HG03025 (cell line): ENCODE data around the gene SMO.
A peak's percentile ranks its signal among the peaks of the same experiment; 100 is the strongest.
"Not testable (repeated sequence)": the region's sequence is repeated elsewhere in the genome, so short reads cannot be mapped to it uniquely, and the experiment has no call there.

Experiments
- ATAC-seq: cut with Tn5 transposase; IDR thresholded peaks from one replicate; pipeline ENCODE4 v1.9.1; 2021; ENCODE audit warnings: mild to moderate bottlenecking, moderate library complexity; ENCODE audit not compliant: unreplicated experiment, low FRiP score

Gene SMO

DNA sequence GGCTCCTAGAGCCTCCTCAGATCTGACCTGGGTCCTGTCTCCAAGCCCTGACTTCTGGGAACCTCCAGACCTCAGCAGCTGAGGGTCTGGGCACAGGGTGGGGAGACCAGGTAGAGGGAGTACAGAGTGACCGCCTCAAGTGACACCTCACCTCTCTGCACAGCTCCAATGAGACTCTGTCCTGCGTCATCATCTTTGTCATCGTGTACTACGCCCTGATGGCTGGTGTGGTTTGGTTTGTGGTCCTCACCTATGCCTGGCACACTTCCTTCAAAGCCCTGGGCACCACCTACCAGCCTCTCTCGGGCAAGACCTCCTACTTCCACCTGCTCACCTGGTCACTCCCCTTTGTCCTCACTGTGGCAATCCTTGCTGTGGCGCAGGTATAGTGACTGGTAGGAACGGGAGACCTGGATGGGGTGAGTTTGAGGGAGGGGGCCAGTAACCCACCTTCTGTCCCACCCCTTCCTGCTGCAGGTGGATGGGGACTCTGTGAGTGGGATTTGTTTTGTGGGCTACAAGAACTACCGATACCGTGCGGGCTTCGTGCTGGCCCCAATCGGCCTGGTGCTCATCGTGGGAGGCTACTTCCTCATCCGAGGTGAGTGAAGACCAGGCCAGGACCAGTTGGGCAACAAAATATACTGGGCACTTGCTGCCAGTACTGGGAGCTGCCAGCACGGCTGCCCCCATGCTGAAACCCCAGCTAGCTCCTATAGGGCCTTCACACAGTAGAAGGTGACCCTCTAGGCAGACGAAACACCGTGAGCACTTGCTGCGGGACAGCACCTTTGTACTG lies 17.8 kb downstream of the SMO start:
- no peak for ATAC-seq

DNA sequence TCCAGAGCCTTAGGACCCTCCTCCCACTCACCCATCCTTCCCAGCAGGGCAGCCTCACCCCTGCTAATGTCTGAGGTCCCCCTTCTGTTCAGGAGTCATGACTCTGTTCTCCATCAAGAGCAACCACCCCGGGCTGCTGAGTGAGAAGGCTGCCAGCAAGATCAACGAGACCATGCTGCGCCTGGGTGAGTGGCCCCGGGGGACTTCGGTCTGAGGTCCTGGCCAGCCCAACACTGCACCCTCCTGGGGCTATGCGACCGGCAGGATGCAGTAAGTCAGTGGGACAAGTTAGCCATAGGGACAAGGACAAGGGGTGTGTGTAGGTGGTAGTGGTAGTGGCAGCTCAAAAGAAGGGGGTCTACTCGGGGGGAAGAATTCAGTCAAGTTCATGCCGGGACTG lies 20.2 kb downstream of the SMO start:
- ATAC-seq = no peak

DNA sequence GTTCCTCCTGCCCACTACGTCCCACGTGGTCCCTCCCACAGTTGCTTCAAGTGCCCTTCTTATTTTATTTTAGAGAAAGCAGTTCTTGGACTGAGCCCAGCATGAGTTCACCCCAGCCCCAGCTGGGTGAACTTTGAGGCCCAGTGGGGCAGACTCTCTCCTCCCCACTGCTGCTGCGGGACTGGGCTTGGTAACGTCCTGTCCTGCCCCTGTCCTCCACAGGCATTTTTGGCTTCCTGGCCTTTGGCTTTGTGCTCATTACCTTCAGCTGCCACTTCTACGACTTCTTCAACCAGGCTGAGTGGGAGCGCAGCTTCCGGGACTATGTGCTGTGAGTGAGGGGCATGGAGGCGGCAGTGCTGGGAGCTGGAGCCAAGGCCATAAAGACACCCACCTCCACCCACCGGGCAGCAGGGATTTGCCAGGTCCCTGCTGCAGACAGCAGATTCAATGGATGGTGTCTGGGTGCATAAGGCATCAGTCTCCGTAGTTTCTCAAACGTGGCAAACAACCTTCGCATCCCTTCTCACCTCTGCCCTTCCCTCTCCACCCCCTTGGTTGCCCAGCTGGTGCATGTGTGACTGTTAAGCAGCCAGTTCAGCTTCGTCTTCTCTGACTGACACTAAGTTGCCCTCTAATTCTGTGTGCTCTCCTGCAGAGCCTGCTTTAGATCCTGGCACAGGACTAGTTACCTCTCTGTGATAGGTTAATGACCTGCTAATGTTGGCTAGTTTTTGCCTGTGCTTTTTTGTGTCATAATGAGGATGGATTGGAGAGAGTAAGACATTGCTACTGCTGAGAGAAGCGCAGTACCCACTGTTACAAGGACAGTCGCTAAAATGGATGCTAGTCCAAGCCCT lies 20.9 kb downstream of the SMO start:
- ATAC-seq = no peak

DNA sequence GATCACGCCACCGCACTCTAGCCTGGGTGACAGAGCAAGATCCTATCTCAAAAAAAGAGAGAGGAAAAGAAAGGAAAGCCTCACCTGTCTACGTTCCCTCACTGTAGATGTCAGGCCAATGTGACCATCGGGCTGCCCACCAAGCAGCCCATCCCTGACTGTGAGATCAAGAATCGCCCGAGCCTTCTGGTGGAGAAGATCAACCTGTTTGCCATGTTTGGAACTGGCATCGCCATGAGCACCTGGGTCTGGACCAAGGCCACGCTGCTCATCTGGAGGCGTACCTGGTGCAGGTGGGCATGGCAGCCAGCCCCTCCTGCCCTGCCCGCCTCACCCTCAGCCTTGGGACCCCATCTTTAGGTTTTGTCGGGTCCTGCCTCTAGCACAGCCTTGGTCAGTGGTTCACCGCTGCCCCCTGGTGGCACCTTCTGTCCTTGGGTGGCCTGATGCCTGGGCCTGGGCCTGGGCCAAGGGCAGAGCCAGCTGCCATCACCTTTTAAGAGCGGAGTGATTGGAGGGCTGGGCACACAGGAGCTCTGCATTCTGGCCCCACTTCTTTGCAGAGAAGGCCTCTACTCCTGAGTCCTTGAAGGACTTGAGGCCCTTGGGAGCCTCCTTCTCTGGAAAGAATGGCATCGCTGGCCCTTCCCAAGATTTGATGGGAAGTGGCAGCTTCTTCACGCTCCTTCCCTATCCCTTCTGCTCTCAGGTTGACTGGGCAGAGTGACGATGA lies 22.0 kb downstream of the SMO start:
- no peak for ATAC-seq

DNA sequence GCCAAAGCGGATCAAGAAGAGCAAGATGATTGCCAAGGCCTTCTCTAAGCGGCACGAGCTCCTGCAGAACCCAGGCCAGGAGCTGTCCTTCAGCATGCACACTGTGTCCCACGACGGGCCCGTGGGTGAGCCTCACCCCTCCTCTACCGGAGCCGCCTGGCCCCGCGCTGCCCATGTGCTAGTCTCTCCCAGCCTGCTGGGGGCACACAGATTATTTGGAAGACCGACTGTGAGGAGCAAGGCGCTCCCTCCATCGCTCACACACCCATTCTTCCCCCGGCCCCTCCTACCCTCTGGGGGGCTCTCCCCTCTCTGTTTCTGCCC lies 22.5 kb downstream of the SMO start:
- no peak for ATAC-seq

DNA sequence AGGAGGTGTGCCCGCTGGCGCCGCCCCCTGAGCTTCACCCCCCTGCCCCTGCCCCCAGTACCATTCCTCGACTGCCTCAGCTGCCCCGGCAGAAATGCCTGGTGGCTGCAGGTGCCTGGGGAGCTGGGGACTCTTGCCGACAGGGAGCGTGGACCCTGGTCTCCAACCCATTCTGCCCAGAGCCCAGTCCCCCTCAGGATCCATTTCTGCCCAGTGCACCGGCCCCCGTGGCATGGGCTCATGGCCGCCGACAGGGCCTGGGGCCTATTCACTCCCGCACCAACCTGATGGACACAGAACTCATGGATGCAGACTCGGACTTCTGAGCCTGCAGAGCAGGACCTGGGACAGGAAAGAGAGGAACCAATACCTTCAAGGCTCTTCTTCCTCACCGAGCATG lies 23.7 kb downstream of the SMO start:
- ATAC-seq = no peak

DNA sequence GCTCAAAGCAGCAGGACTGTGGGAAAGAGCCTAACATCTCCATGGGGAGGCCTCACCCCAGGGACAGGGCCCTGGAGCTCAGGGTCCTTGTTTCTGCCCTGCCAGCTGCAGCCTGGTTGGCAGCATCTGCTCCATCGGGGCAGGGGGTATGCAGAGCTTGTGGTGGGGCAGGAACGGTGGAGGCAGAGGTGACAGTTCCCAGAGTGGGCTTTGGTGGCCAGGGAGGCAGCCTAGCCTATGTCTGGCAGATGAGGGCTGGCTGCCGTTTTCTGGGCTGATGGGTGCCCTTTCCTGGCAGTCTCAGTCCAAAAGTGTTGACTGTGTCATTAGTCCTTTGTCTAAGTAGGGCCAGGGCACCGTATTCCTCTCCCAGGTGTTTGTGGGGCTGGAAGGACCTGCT lies 24.2 kb downstream of the SMO start:
- ATAC-seq = no peak

DNA sequence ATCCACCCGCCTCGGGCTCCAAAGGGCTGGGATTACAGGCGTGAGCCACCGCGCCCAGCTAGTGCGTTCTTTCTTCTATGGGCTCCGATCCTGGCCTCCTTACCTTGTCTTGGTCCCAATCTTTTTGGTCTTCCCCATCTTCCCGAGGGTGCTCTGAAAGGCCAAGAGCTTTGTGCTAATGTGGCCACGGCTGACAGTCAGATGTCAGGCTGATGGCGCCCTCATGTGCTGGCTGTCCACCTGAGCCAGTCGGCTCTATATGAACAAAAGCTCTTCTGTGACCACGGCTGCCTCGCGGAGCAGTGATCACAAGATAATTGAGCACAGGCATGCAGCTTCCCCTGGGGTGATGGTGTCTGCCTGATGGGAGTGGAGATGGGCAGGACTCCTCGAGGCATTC lies 25.4 kb downstream of the SMO start:
- ATAC-seq = no peak

DNA sequence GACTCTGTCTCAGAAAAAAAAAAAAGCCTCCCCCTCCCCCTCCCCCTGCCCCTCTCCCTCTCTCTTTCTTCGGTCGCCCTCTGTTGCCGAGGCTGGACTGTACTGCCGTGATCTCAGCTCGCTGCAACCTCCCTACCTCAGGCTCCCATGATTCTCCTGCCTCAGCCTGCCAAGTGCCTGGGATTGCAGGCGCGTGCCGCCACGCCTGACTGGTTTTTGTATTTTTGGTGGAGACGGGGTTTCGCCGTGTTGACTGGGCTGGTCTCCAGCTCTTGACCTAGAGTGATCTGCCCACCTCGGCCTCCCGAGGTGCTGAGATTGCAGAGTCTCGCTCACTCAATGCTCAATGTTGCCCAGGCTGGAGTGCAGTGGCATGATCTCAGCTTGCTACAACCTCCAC lies 27.3 kb downstream of the SMO start:
- not testable (repeated sequence) for ATAC-seq

DNA sequence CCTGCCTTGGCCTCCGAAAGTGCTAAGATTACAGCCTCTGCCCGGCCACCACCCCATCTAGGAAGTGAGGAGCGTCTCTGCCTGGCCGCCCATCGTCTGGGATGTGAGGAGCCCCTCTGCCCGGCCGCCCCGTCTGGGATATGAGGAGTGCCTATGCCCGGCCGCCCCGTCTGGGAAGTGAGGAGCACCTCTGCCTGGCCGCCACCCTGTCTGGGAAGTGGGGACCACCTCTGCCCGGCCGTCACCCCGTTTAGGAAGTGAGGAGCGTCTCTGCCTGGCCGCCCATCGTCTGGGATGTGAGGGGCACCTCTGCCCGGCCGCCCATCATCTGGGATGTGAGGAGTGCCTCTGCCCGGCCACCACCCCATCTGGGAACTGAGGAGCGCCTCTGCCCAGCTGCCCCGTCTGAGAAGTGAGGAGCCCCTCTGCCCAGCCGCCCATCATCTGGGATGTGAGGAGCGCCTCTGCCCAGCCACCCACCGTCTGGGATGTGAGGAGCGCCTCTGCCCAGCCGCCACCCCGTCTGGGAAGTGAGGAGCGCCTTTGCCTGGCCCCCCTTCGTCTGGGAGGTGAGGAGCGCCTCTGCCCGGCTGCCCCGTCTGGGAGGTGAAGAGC lies 27.8 kb downstream of the SMO start:
- not testable (repeated sequence) for ATAC-seq

DNA sequence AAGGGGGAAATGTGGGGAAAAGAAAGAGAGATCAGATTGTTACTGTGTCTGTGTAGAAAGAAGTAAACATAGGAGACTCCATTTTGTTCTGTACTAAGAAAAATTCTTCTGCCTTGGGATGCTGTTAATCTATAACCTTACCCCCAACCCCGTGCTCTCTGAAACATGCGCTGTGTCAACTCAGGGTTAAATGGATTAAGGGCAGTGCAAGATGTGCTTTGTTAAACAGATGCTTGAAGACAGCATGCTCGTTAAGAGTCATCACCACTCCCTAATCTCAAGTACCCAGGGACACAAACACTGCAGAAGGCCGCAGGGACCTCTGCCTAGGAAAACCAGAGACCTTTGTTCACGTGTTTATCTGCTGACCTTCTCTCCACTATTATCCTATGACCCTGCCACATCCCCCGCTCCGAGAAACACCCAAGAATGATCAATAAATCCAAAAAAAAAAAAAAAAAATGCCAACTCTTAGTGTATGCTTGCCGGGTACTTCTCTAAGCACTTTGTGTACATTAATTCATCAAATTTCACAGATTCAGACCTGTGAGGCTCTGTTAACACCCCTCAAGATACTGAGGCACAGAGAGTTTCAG lies 28.5 kb downstream of the SMO start:
- ATAC-seq = not testable (repeated sequence)

DNA sequence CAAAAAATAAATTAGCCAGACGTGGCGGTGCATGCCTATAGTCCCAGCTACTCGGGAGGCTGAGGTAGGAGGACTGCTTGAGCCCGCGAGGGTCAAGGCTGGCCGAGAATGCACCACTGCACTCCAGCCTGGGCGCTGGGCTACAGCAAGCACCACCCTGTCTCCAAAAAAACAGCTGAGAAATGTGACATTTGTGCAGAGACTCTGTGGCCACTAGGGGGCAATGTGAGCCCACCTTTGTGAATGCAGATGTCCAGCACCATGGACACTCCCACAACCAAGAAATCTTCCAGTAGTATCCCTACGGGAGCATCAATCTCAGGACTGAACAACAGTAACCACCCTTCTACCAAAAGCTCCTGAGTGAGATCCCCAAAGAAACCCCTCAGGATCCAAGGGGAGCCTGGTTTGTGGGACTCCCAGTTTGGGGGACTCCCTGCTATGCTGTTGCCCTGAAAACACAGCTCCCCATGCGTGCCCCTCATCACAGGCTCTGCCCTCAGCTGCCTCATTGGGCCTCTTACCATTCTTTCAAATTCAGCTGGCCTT lies 30.2 kb downstream of the SMO start:
- ATAC-seq = no peak

DNA sequence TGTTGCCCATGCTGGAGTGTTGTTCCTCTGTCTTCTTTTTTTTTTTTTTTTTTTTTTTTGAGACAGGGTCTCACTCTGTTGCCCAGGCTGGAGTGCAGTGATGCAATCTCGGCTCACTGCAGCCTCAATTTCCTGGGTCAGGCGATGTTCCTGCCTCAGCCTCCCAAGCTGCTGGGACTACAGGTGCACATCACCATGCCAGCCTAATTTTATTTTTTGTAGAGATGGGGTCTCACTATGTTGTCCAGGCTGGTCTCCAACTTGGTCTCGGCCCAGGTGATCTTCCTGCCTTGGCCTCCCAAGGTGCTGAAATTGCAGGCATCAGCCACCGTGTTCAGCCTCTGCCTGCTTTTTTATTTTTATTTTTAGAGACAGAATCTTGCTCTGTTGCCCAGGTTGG lies 30.7 kb downstream of the SMO start:
- ATAC-seq = not testable (repeated sequence)

DNA sequence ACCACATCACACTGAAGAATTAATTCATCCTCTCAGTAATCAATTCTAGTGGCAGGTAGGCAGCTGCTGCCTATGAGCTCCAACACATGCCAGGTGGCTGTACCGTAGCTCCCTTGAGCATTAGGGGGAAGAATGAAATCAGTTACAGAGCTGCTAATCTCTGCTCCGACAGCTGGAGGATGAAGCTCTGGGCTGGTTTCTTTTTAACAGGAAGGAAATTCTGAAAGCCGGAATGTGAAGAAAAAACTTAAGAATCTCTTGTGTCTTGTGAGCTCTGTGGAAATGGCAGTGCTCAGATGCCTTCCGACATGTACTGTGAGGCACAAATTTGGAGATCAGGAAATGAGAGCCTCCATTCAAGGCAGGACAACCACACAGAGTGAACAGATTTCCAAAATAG lies 33.6 kb downstream of the SMO start:
- ATAC-seq = no peak

DNA sequence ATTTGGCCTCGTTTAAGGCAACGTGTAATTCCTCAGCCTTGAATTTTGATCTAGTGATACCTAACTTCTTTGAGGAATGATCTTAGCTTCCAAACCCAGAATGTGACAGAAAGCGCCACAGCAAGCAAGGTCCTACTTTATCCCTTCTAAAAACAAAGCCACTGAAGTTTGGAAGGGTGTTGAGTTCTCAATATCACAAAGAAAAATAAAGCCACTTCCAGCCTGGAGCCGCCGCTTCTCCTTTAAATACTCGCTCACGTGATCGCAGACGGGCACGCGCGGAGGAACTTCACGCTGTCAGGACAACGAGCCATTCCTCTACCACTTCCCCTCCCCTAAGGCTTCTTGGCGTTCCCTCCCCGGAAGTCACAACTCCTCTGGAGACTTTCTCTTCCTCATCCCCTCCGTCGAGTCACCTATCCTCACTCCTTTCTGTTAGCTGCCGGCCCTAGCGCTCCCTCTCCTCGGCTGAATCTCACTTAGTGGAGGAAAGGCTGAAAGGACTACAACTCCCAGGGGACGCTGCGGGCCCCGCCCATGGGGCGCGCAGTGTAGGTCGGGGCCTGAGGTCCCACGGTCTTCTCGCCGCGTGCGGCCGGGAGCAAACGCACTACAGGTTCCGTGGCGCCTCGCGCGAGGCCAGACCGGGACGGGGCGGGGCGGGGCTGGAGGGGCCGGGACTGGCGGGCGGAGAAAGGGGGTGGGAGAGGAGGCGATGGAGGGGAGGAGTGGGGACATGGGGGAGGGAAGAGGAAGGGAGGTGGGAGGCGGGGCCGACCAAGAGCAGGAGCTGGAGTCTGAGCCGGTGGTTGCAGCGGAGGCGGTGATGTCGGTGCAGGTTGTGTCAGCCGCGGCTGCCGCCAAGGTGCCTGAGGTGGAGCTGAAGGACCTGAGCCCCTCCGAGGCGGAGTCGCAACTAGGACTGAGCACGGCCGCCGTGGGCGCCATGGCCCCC lies 36.1 kb downstream of the SMO start, which contains the start of gene AHCYL2:
AHCYL2 (plus strand) TSS at position 780 of the 955 bp plus-strand sequence.
- peak; percentile 80 for ATAC-seq

DNA sequence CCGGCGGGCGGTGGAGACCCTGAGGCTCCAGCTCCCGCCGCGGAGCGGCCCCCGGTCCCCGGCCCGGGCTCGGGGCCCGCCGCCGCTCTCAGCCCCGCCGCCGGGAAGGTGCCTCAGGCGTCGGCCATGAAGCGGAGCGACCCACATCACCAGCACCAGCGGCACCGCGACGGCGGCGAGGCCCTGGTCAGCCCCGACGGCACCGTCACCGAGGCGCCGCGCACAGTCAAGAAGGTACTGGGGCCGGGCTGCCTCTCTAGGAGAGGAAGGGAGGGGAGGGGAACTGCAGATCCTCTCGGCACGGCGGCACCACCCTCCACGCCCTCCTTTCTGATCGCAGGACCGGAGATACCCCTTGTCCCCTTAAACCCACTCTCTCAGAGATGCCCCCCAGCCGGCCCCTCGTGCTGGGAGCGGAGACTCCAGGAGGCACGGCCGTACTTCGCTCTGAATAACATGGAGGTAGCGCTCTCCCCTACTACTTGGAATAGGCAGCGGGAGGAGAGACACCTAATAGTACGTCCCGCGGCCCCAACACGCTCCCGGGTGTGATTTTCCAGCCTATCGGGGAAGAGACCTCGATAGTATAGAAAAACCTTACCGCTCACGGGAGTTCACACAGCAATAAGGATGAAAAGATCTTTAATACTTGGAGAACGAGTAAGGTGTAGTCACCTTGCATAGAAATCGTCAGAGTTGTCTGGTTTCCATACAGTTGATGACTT lies 36.9 kb downstream of the SMO start:
- ATAC-seq = peak; percentile 39

DNA sequence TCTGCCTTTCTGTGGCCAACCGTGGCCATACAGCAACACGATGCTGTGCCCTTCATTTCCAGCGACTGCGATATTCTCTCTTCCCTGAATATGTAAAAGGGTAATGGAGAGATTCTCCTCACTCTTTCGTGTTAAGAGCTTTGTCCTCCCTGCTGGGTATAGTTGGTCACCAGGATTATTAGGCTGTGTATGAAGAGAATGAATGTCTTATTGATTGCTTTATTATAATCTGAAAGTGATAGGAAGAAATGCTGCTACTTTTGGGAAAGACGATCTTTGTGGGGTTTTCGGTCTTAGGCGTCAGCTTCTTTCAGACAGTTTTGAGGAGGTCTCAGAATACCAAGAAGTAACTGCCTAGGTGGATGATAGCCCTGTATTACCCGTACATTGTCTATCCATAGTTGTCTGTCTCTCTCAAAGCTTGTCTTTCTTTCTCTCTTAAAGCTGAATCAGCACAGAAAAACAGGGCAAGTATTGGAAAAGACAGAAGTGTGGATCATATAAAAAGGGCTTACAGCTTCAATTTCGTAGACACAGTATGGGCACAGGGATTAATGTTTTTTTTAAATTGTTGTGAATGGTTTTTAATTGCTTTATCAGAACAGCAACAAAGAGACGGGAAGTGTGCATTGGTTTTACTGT lies 37.6 kb downstream of the SMO start:
- ATAC-seq = no peak
